ENCODE measurements around the gene PPP1R12B. TPM values are rescaled to one million over a fixed set of nuclear protein-coding genes. Genes with fewer than 3 reads are reported as not detected.

Gene PPP1R12B
- total RNA-seq, 2 experiments from 2014 or later, result 13.0 to 14.1 TPM

DNA sequence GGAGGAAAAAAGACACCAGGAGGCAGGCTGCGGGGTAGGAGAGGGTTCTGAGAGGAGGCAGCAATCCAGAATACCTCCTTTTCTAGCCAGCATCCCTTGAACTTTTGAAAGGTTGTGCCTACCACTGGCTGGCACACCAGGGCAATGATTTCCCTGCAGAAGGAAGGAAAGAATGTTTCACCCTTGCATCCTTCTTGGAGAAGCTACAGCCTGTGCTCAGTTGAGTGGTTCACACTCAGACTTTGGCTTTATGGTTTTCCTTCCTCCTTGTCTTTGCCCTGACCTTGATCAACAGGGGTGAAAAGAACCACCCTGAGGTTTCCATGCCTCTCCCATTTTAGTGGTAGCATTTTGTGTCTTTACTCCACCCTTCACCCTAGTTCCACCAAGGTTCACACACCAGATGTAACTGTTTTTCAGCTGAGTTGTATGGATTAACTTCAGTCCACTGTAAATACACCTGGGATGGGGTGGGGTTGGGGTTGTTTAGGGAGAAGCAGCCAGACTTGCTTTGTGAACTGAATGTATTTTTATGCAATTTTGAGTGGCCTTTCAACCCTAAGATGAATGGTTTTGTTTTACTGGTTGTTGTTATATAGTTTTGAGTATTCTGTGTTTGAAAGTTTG lies 239.5 kb downstream of the PPP1R12B start:
- ATAC-seq (no peak), DNase-seq (no peak)
- Mint-ChIP-seq H3K4me1 (ENCODE audit: low read depth) (no peaks in the 10 kb centered on the region), H3K9me3 (no peaks in the 10 kb centered on the region), H3K36me3 (ENCODE audit: low read depth) (no peaks in the 10 kb centered on the region), H3K27me3 (no peaks in the 10 kb centered on the region), H3K4me3 (no peak overlapping the region), H3K27ac (no peak overlapping the region)
- TF ChIP-seq CTCF (IDR thresholded peaks at IDR 0.05), result no peak
- intact Hi-C loops (cut with micrococcal nuclease), result no loop called here
- ChIA-PET POLR2A (no interaction called here), CTCF (interaction anchor here (0.8 to 1.4 kb wide), 3 partner anchors 13 to 19 kb away, joined by 3 to 6 read pairs (median 3); no protein-coding TSS in a partner anchor)

DNA sequence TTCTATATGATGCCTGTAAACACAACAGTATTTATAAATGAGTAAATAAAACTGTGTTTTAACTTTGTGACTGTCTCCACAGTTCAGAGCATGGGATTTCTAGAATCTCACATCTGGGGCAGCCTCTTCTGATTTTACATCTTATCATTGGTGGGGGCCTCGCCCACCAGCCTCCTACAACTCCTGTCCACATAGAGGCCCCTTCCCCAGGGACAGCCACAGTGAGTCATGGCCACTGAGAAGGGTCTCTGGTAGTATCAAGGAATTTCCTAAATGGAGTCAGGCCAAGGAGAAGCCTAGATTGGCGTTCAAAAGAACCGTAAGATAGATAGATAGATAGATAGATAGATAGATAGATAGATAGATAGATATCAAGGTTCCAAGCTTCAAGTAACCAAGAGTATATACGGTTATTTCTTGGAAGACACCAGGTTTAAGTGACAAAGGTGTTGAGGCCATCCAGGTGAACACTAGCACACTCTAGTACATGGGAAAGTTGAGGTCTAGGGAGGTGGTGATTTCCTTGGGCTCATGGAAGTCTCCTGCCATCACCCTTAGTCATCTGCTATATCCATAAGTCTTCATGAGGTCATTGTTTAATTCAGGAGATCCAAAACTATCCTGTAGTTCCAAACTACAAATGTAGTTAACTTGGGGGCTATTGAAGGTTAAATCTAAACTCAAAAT lies 240.1 kb downstream of the PPP1R12B start:
- ChIA-PET POLR2A (interaction anchor here (0.6 kb wide), 1 partner anchor 23 kb away, joined by 3 read pairs; no protein-coding TSS in a partner anchor), CTCF (interaction anchor here (1.4 kb wide), 1 partner anchor 12 kb away, joined by 6 read pairs; no protein-coding TSS in a partner anchor)
- DNase-seq, result no peak
- Mint-ChIP-seq H3K27me3 (no peaks in the 10 kb centered on the region), H3K4me3 (no peak overlapping the region), H3K9me3 (no peaks in the 10 kb centered on the region), H3K4me1 (ENCODE audit: low read depth) (no peaks in the 10 kb centered on the region), H3K36me3 (ENCODE audit: low read depth) (no peaks in the 10 kb centered on the region), H3K27ac (no peak overlapping the region)
- TF ChIP-seq CTCF (IDR thresholded peaks at IDR 0.05), result no peak
- no peak for ATAC-seq
- intact Hi-C loops (cut with micrococcal nuclease), result no loop called here

GRCh38 chr1:202589190-202589930 lies 240.9 kb downstream of the PPP1R12B start:
- no peaks in the 10 kb centered on the region for H3K9me3 Mint-ChIP-seq
- no peak overlapping the region for H3K4me3 Mint-ChIP-seq
- intact Hi-C loops (cut with micrococcal nuclease), result no loop called here
- no peak for TF ChIP-seq CTCF (IDR thresholded peaks at IDR 0.05)
- no peaks in the 10 kb centered on the region for H3K36me3 Mint-ChIP-seq (ENCODE audit: low read depth)
- H3K27me3 Mint-ChIP-seq, result no peaks in the 10 kb centered on the region
- H3K27ac Mint-ChIP-seq, result no peak overlapping the region
- POLR2A ChIA-PET, result interaction anchor here (0.6 kb wide), 1 partner anchor 24 kb away, joined by 3 read pairs; no protein-coding TSS in a partner anchor
- DNase-seq, result no peak
- ATAC-seq, result no peak
- CTCF ChIA-PET, result interaction anchor here (1.4 kb wide), 1 partner anchor 11 kb away, joined by 6 read pairs; no protein-coding TSS in a partner anchor
- no peaks in the 10 kb centered on the region for H3K4me1 Mint-ChIP-seq (ENCODE audit: low read depth)

DNA sequence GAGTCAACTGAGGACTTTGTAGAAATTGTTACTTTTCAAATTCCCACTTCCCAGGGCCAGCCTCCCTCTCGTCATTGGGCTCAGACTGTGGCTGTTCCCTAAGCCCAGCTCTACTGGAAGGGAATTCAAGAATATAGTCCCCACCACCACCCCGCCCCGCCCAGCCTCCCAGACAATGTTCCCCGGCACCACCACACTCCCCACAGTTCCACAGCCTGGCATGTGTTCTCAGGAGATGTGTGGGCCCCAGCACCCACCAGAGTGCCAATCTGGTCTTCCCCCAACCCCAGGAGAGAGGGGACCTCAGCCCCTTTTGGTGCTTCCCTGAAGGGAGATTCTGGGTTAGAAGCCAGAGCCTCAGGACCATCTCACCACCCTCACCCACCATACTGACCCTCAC lies 241.6 kb downstream of the PPP1R12B start:
- Mint-ChIP-seq H3K27ac (no peak overlapping the region), H3K4me1 (ENCODE audit: low read depth) (no peaks in the 10 kb centered on the region), H3K27me3 (no peaks in the 10 kb centered on the region), H3K36me3 (ENCODE audit: low read depth) (no peaks in the 10 kb centered on the region), H3K4me3 (no peak overlapping the region), H3K9me3 (no peaks in the 10 kb centered on the region)
- DNase-seq (no peak), ATAC-seq (no peak)
- no peak for TF ChIP-seq CTCF (IDR thresholded peaks at IDR 0.05)
- intact Hi-C loops (cut with micrococcal nuclease), result no loop called here
- CTCF ChIA-PET, result no interaction called here
- POLR2A ChIA-PET, result no interaction called here

Data from activated CD8-positive, alpha-beta T cell treated with anti-CD3 and anti-CD28 coated beads for 36 hours (primary cell).